DMS153 (cell line): ENCODE data around the gene RNF128.
"Not testable (repeated sequence)": the region's sequence is repeated elsewhere in the genome, so short reads cannot be mapped to it uniquely, and the experiment has no call there.

ENCODE experiments used
- DNase-seq: peaks from one replicate; lab custom pipeline; 2025; lab: John Stamatoyannopoulos, UW

RNF128 gene

DNA sequence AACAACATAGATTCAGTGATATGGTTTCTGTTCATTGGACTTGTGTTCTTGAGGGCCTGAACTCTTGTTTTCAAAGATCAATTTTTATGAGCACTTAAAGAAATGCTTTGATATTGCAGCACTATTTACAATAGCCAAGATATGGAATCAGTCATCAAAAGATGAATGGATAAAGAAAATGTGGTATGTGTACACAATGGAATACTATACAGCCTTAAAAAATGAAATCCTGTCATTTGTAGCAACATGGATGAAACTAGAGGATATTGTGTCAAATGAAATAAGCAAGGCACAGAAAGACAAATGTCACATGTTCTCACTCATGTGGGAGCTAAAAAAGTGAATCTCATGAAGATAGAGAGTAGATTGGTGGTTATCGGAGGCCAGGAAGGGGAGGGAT lies 21.9 kb downstream of the RNF128 start:
- no peak for DNase-seq

GRCh38 chrX:106751407-106751806 lies 24.9 kb downstream of the RNF128 start:
- DNase-seq: no peak

DNA sequence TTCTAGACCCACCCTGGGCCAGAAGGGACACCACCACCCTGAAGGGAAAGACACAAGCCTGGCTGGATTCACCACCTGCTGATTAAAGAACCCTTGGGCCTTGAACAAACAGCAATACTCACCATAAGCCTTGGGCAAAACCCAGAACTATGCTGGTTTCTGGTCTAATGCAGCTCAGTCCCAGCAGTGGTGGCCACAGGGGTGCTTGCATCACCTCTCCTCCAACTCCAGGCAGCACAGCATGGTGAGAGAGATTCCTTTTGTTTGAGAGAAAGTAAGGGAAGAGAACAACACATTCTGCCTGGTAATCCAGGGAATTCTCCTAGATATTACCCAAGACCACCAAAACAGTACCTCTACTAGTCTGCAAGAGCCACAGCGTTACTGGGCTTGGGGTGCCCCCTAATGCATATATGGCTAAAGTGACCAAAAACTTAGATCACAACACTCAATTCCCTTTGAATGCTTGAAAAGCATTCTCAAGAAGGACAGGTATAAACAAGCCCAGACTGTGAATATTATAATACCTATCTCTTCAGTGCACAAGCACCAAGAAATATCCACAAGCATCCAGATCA lies 25.7 kb downstream of the RNF128 start:
- no peak for DNase-seq

DNA sequence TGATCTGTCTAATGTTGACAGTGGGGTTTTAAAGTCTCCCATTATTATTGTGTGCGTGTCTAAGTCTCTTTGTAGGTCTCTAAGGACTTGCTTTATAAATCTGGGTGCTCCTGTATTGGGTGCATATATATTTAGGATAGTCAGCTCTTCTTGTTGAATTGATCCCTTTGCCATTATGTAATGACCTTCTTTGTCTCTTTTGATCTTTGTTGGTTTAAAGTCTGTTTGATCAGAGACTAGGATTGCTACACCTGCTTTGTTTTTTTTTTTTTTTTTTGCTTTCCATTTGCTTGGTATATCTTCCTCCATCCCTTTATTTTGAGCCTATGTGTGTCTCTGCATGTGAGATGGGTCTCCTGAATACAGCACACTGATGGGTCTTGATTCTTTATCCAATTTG lies 42.8 kb downstream of the RNF128 start:
- DNase-seq: not testable (repeated sequence)

DNA sequence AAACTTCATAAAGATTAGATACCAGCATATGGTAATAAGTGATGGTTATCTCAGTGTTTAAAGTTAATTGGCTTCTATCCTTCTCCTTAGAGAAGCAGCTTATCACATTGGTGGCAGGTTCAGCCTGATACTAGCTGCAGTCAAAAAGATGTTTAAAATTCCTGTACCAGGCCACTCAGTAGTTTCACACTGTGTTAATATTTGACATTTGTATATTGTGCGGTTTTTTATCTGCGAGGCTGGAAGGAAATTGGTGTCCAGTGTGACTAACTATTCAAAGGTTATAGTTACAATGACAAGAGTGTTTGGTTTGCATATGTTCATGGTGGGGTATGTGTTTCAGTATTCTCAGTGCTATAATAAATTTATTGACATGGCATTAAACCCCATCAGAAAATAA lies 48.5 kb downstream of the RNF128 start:
- no peak for DNase-seq

DNA sequence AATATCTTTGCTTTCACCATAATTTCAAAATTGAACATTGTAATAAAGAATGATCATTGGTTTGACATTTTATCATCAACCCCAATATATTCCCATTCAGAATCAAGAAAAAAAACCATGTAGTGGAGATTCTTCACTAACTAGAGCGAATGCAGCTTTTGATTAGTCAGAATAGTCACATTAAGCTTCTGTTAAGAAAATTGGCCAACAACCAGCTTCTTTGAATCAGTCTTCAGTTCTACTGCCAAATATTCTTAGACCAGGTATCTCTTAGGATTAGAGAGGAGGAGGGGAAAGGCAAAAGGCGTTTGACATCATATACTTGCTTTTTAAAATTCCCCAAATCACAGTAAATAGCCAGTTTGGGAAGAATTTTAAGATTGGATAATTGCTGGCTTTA lies 53.8 kb downstream of the RNF128 start:
- no peak for DNase-seq

- DNase-seq: no peak
Observed at GRCh38 chrX:106780664-106781377, 54.3 kb downstream of the RNF128 start.

GRCh38 chrX:106783716-106784115 lies 57.2 kb downstream of the RNF128 start:
- no peak for DNase-seq

DNA sequence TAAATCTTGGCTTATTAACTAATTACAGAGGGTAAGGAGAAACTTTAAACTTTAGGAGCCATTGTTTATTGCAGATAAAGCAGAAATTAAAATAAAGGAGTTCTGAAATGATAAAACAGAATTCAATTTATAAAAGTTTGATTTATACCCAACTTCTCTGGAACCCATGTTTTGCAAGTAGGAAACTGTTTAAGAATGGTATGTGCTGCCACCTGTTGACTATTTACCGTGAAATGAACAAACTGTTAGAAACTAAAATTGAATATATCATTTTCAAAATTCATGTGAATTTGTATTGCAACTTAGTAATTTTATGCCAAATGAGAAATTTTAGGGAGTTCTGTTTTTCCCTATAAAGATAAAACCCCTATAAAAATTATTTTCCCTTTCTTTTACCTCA lies 65.0 kb downstream of the RNF128 start:
- DNase-seq: no peak

DNA sequence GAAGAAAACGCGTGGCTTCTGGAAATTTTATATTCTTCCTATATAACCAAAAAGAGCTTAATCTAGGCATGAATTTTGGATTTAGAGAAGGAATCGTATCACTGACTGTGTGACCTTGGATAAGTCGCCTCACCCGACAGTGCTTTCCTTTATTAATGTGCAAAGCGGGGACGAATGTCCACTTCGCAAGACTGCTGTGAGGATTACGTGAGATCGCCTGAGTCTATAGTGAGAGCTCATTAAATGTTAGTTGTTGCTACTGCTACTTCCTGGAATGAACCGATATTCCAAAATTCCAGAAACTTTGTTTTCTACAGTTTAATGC lies 75.5 kb downstream of the RNF128 start:
- no peak for DNase-seq

GRCh38 chrX:106802388-106803275 lies 76.1 kb downstream of the RNF128 start, which contains the start of gene TBC1D8B:
TSS of gene TBC1D8B (plus strand) at chrX:106802673. CDS start at chrX:106802854, 181 bp downstream.
- peak; percentile 78 for DNase-seq

DNA sequence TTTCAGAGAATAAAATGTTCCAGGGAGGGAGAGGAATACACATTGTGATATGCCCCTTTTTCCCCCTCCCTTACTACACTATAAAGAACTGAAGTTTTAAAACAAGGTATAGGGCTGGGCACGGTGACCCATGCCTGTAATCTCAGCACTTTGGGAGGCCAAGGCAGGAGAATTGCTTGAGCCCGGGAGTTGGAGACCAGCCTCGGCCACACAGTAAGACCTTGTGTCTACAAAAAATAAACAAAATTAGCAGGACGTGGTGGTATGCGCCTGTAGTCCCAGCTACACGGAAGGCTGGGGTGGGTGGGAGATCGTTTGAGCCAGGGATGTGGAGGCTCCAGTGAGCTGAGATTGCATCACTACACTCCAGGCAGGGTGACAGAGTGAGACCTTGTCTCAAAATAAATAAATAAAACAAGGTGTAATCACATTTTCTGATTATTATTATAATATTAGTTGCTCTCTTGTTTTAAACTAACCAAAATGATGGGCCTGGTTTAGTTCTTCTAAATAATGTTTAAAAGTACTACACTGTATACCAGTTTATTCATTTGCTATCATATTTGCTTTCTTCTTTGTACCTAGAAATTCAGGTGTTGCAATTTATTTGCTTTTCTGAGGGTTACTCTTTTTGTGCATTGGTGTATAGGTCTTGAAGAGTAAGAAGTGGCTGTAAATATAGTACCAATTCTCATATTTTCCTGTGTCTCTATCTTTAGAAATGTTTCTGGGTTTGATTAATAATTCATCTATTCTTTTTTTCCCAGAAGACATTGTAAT lies 84.8 kb downstream of the RNF128 start:
- no peak for DNase-seq

DNA sequence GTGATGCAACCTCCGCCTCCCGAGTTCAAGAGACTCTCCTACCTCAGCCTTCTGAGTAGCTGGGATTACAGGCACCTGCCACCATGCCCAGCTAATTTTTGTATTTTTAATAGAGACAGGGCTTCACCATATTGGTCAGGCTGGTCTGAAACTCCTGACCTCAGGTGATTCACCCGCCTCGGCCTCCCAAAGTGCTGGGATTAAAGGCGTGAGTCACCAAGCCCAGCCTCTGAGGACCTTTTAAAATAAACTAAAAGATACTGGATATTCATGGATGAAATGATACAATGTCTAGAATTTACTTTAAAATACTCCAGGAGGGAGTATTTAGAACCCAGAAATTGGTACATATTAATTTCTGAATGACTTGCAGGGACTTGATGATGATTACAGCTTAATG lies 86.4 kb downstream of the RNF128 start:
- DNase-seq: not testable (repeated sequence)

- not testable (repeated sequence) for DNase-seq
Observed at GRCh38 chrX:106814093-106814492, 87.6 kb downstream of the RNF128 start.
